ENCODE measurements around the gene IL1B.

Gene IL1B

DNA sequence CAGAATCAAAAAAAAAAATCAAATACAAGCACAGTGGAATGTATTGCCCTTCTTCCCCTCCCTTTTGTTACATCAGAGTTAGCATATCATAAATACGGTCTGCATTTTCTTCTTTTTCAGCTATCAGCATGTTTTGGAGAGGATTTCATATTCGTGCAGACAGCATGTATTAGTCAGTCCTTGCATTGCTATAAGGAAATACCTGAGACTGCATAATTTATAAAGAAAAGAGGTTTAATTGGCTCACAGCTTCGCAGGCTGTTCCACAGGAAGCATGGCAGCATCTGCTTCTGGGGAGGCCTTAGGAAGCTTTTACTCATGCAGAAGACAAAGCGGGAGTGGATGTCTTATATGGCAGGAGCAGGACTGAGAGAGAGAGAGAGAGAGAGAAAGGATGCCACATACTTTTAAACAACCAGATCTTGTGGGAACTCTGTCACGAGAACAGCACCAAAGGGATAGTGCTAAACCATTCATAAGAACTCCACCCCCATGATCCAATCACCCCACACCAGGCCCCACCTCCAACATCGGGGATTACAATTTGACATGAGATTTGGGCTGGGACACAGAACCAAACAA lies 8.9 kb downstream of the IL1B start:
- H4K12ac ChIP-seq (ENCODE audit: low read depth, low read length): no peak overlapping the region
- no peak overlapping the region for H4K91ac ChIP-seq (ENCODE audit: low read depth, low read length)
- H3K9me3 ChIP-seq (ENCODE audit: insufficient read depth, low read depth, low read length): peaks cover 2% of the 10 kb centered on the region
- no peaks in the 10 kb centered on the region for H3K79me2 ChIP-seq (ENCODE audit: control insufficient read depth, insufficient read depth, low read length, poor library complexity)
- no peak overlapping the region for H4K8ac ChIP-seq (ENCODE audit: low read depth, low read length)
- no peak overlapping the region for H3K4me2 ChIP-seq (ENCODE audit: low read length)
- no peak overlapping the region for H3K27ac ChIP-seq (ENCODE audit: low read depth, low read length)
- no peak overlapping the region for H2BK12ac ChIP-seq (ENCODE audit: low read length)
- H3K4me1 ChIP-seq (ENCODE audit: control insufficient read depth in 1 of 2, insufficient read depth in 2 of 2, low read length in 2 of 2): no peaks in the 10 kb centered on the region
- no peak overlapping the region for H3K14ac ChIP-seq (ENCODE audit: low read length)
- no peaks in the 10 kb centered on the region for H3K36me3 ChIP-seq (ENCODE audit: control insufficient read depth in 1 of 2, insufficient read depth in 2 of 2, low read length in 2 of 2)
- no peak overlapping the region for H3K4me3 ChIP-seq (ENCODE audit: low read depth, low read length)
- no peak overlapping the region for H3K9ac ChIP-seq (ENCODE audit: low read length)
- no peak for DNase-seq
- H3K23ac ChIP-seq (ENCODE audit: low read length): no peak overlapping the region
- no peak overlapping the region for H2AK5ac ChIP-seq (ENCODE audit: low read length)
- no peaks in the 10 kb centered on the region for H3K79me1 ChIP-seq (ENCODE audit: low read length)
- no CpG with 5 or more reads among the region's 6 CpGs for WGBS (ENCODE audit: extremely low coverage, insufficient coverage, insufficient read length)
- H3K18ac ChIP-seq (ENCODE audit: low read length): no peak overlapping the region
- H2BK5ac ChIP-seq (ENCODE audit: low read depth, low read length, poor library complexity): no peak overlapping the region
- no peak overlapping the region for H2BK120ac ChIP-seq (ENCODE audit: insufficient read depth, low read length, poor library complexity)
- H3K4ac ChIP-seq (ENCODE audit: low read depth, low read length): no peak overlapping the region
- no peak overlapping the region for H2AFZ ChIP-seq (ENCODE audit: insufficient read depth, low read length, poor library complexity)
- H3K27me3 ChIP-seq (ENCODE audit: insufficient read depth, low read length): no peaks in the 10 kb centered on the region

DNA sequence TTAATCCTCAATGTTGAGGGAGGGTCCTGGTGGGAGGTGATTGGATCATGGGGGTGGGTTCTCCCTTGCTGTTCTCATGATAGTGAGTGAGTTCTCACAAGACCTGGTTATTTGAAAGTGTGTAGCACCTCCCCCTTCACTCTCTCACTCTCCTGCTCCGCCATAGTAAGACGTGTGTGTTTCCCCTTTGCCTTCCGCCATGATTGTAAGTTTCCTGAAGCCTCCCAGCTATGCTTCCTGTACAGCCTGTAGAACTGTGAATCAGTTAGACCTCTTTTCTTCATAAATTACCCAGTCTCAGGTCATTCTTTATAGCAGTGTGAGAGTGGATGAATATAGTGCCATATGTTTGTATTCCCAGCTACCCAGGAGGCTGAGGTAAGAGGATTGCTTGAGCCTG lies 9.6 kb downstream of the IL1B start:
- H3K9ac ChIP-seq (ENCODE audit: low read length): no peak overlapping the region
- no peak overlapping the region for H2BK5ac ChIP-seq (ENCODE audit: low read depth, low read length, poor library complexity)
- H3K27me3 ChIP-seq (ENCODE audit: insufficient read depth, low read length): no peaks in the 10 kb centered on the region
- no peak overlapping the region for H2AFZ ChIP-seq (ENCODE audit: insufficient read depth, low read length, poor library complexity)
- H3K4me3 ChIP-seq (ENCODE audit: low read depth, low read length): no peak overlapping the region
- no peak overlapping the region for H2BK120ac ChIP-seq (ENCODE audit: insufficient read depth, low read length, poor library complexity)
- H3K27ac ChIP-seq (ENCODE audit: low read depth, low read length): no peak overlapping the region
- no peak overlapping the region for H4K91ac ChIP-seq (ENCODE audit: low read depth, low read length)
- no peak overlapping the region for H3K4ac ChIP-seq (ENCODE audit: low read depth, low read length)
- no peaks in the 10 kb centered on the region for H3K79me1 ChIP-seq (ENCODE audit: low read length)
- no peaks in the 10 kb centered on the region for H3K4me1 ChIP-seq (ENCODE audit: control insufficient read depth in 1 of 2, insufficient read depth in 2 of 2, low read length in 2 of 2)
- H4K8ac ChIP-seq (ENCODE audit: low read depth, low read length): no peak overlapping the region
- no peaks in the 10 kb centered on the region for H3K79me2 ChIP-seq (ENCODE audit: control insufficient read depth, insufficient read depth, low read length, poor library complexity)
- no peak overlapping the region for H3K23ac ChIP-seq (ENCODE audit: low read length)
- no peak overlapping the region for H3K14ac ChIP-seq (ENCODE audit: low read length)
- H4K12ac ChIP-seq (ENCODE audit: low read depth, low read length): no peak overlapping the region
- no peak overlapping the region for H3K18ac ChIP-seq (ENCODE audit: low read length)
- no peak for DNase-seq
- WGBS (ENCODE audit: extremely low coverage, insufficient coverage, insufficient read length): no CpG with 5 or more reads among the region's 3 CpGs
- no peak overlapping the region for H2BK12ac ChIP-seq (ENCODE audit: low read length)
- H3K9me3 ChIP-seq (ENCODE audit: insufficient read depth, low read depth, low read length): peaks cover 2% of the 10 kb centered on the region
- no peak overlapping the region for H3K4me2 ChIP-seq (ENCODE audit: low read length)
- no peaks in the 10 kb centered on the region for H3K36me3 ChIP-seq (ENCODE audit: control insufficient read depth in 1 of 2, insufficient read depth in 2 of 2, low read length in 2 of 2)
- no peak overlapping the region for H2AK5ac ChIP-seq (ENCODE audit: low read length)

DNA sequence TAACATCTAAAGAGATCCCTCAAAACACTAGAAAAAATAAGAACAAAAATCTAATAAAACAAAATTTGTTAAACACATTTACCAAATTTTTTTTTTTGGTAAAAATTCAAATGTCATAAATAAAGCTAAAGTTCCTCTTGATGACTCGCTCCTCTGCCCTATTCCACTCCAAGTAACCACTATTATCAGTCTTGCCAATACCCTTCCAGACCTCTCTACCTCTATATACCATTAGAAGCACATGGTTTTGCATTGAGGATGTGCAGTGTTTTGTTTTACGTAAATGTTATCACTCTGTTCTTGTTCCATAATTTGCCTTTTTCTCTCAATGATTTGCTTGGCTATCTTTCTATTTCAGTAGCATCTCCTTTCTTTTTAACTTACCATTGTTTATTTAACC lies 10.9 kb downstream of the IL1B start:
- no CpG with 5 or more reads among the region's 2 CpGs for WGBS (ENCODE audit: extremely low coverage, insufficient coverage, insufficient read length)
- Histone ChIP-seq H3K14ac (ENCODE audit: low read length) (no peak overlapping the region), H4K8ac (ENCODE audit: low read depth, low read length) (no peak overlapping the region), H2BK5ac (ENCODE audit: low read depth, low read length, poor library complexity) (no peak overlapping the region), H3K79me1 (ENCODE audit: low read length) (no peaks in the 10 kb centered on the region), H3K9me3 (ENCODE audit: insufficient read depth, low read depth, low read length) (peaks cover 2% of the 10 kb centered on the region), H2AFZ (ENCODE audit: insufficient read depth, low read length, poor library complexity) (no peak overlapping the region), H2AK5ac (ENCODE audit: low read length) (no peak overlapping the region), H3K4ac (ENCODE audit: low read depth, low read length) (no peak overlapping the region), H4K12ac (ENCODE audit: low read depth, low read length) (no peak overlapping the region), H3K4me2 (ENCODE audit: low read length) (no peak overlapping the region), H3K4me1 (ENCODE audit: control insufficient read depth in 1 of 2, insufficient read depth in 2 of 2, low read length in 2 of 2) (no peaks in the 10 kb centered on the region), H3K23ac (ENCODE audit: low read length) (no peak overlapping the region), H3K9ac (ENCODE audit: low read length) (no peak overlapping the region), H3K4me3 (ENCODE audit: low read depth, low read length) (no peak overlapping the region), H3K79me2 (ENCODE audit: control insufficient read depth, insufficient read depth, low read length, poor library complexity) (no peaks in the 10 kb centered on the region), H3K18ac (ENCODE audit: low read length) (no peak overlapping the region), H2BK12ac (ENCODE audit: low read length) (no peak overlapping the region), H3K27ac (ENCODE audit: low read depth, low read length) (no peak overlapping the region), H2BK120ac (ENCODE audit: insufficient read depth, low read length, poor library complexity) (no peak overlapping the region), H4K91ac (ENCODE audit: low read depth, low read length) (no peak overlapping the region), H3K36me3 (ENCODE audit: control insufficient read depth in 1 of 2, insufficient read depth in 2 of 2, low read length in 2 of 2) (no peaks in the 10 kb centered on the region), H3K27me3 (ENCODE audit: insufficient read depth, low read length) (no peaks in the 10 kb centered on the region)
- no peak for DNase-seq

DNA sequence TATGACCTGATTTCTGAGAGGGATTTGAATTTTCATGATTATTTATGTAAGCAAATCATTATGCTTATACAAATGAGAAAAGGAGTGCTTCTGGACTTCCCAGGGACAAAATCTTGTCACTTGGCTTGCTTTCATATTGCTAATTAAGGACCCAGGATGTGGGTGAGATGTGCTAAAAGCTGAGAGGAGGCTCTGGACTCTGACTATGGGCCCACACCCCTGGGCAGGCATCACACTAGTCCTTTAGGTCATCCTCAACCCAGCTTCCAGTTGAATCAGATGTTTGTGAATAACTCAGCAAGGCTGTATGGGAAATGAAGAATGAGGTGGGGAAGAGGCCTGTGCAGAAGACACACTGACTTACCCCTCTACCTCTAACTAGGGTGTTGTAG lies 11.9 kb downstream of the IL1B start:
- H4K91ac ChIP-seq (ENCODE audit: low read depth, low read length): no peak overlapping the region
- no peak overlapping the region for H2BK120ac ChIP-seq (ENCODE audit: insufficient read depth, low read length, poor library complexity)

More for the DNA sequence above, 11.9 kb downstream of the IL1B start:
- no peak overlapping the region for H4K12ac ChIP-seq (ENCODE audit: low read depth, low read length)
- DNase-seq: no peak
- no peak overlapping the region for H3K14ac ChIP-seq (ENCODE audit: low read length)
- H2BK5ac ChIP-seq (ENCODE audit: low read depth, low read length, poor library complexity): no peak overlapping the region
- no peaks in the 10 kb centered on the region for H3K79me1 ChIP-seq (ENCODE audit: low read length)
- H3K4ac ChIP-seq (ENCODE audit: low read depth, low read length): no peak overlapping the region
- H3K9me3 ChIP-seq (ENCODE audit: insufficient read depth, low read depth, low read length): peaks cover 2% of the 10 kb centered on the region
- no peak overlapping the region for H3K23ac ChIP-seq (ENCODE audit: low read length)
- no peaks in the 10 kb centered on the region for H3K27me3 ChIP-seq (ENCODE audit: insufficient read depth, low read length)
- no peak overlapping the region for H3K9ac ChIP-seq (ENCODE audit: low read length)
- no peaks in the 10 kb centered on the region for H3K79me2 ChIP-seq (ENCODE audit: control insufficient read depth, insufficient read depth, low read length, poor library complexity)
- H2AFZ ChIP-seq (ENCODE audit: insufficient read depth, low read length, poor library complexity): no peak overlapping the region
- H3K18ac ChIP-seq (ENCODE audit: low read length): no peak overlapping the region
- H3K4me3 ChIP-seq (ENCODE audit: low read depth, low read length): no peak overlapping the region
- H2AK5ac ChIP-seq (ENCODE audit: low read length): no peak overlapping the region
- no peaks in the 10 kb centered on the region for H3K4me1 ChIP-seq (ENCODE audit: control insufficient read depth in 1 of 2, insufficient read depth in 2 of 2, low read length in 2 of 2)
- H3K4me2 ChIP-seq (ENCODE audit: low read length): no peak overlapping the region
- no peak overlapping the region for H4K8ac ChIP-seq (ENCODE audit: low read depth, low read length)
- H2BK12ac ChIP-seq (ENCODE audit: low read length): no peak overlapping the region
- no peaks in the 10 kb centered on the region for H3K36me3 ChIP-seq (ENCODE audit: control insufficient read depth in 1 of 2, insufficient read depth in 2 of 2, low read length in 2 of 2)
- H3K27ac ChIP-seq (ENCODE audit: low read depth, low read length): no peak overlapping the region

Data from trophoblast cell (in vitro differentiated cells and primary cell).